ENCODE data around the gene TAS2R4.

- TF ChIP-seq SMC3 (conservative IDR thresholded peaks at IDR 0.05; ENCODE audit: poor library complexity) = no peak
- TF ChIP-seq CTCF (IDR thresholded peaks at IDR 0.05; ENCODE audit: poor library complexity, severe bottlenecking) = no peak
- no peak for TF ChIP-seq RAD21 (conservative IDR thresholded peaks at IDR 0.05)
- TF ChIP-seq EZH2 (IDR thresholded peaks at IDR 0.05; ENCODE audit: borderline replicate concordance, insufficient read depth, low read length, poor library complexity, severe bottlenecking) = no peak
- no peak for TF ChIP-seq POLR2AphosphoS5 (IDR thresholded peaks at IDR 0.05)
- no peak for TF ChIP-seq EP300 (conservative IDR thresholded peaks at IDR 0.05; ENCODE audit: poor library complexity, severe bottlenecking)
- TF ChIP-seq, protein P1, sequence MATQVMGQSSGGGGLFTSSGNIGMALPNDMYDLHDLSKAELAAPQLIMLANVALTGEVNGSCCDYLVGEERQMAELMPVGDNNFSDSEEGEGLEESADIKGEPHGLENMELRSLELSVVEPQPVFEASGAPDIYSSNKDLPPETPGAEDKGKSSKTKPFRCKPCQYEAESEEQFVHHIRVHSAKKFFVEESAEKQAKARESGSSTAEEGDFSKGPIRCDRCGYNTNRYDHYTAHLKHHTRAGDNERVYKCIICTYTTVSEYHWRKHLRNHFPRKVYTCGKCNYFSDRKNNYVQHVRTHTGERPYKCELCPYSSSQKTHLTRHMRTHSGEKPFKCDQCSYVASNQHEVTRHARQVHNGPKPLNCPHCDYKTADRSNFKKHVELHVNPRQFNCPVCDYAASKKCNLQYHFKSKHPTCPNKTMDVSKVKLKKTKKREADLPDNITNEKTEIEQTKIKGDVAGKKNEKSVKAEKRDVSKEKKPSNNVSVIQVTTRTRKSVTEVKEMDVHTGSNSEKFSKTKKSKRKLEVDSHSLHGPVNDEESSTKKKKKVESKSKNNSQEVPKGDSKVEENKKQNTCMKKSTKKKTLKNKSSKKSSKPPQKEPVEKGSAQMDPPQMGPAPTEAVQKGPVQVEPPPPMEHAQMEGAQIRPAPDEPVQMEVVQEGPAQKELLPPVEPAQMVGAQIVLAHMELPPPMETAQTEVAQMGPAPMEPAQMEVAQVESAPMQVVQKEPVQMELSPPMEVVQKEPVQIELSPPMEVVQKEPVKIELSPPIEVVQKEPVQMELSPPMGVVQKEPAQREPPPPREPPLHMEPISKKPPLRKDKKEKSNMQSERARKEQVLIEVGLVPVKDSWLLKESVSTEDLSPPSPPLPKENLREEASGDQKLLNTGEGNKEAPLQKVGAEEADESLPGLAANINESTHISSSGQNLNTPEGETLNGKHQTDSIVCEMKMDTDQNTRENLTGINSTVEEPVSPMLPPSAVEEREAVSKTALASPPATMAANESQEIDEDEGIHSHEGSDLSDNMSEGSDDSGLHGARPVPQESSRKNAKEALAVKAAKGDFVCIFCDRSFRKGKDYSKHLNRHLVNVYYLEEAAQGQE (IDR thresholded peaks at IDR 0.05; ENCODE audit: borderline replicate concordance) = no peak
- no peak for TF ChIP-seq TAF1 (IDR thresholded peaks at IDR 0.05; ENCODE audit: low read depth)
These were observed 23.8 kb upstream of the TAS2R4 start for GRCh38 chr7:141752634-141753033.
